ENCODE measurements around the gene MAP3K6. TPM values are rescaled to one million over a fixed set of nuclear protein-coding genes. Genes with fewer than 3 reads are reported as not detected.

The MAP3K6 gene
- total RNA-seq, 1 experiment from 2014 or later: 13.5 TPM

GRCh38 chr1:27360159-27361043, 6.4 kb downstream of the MAP3K6 start:
- Mint-ChIP-seq H3K27ac (ENCODE audit: low read depth, unreplicated experiment) (no peak overlapping the region), H3K4me1 (ENCODE audit: insufficient read depth, unreplicated experiment) (peaks cover 10% of the 10 kb centered on the region), H3K9me3 (ENCODE audit: unreplicated experiment) (no peaks in the 10 kb centered on the region), H3K27me3 (ENCODE audit: insufficient read depth, unreplicated experiment) (no peaks in the 10 kb centered on the region), H3K36me3 (ENCODE audit: insufficient read depth, unreplicated experiment) (peaks cover 57% of the 10 kb centered on the region), H3K4me3 (ENCODE audit: unreplicated experiment) (no peak overlapping the region)
- intact Hi-C loops (cut with micrococcal nuclease): no loop called here
- no peak for DNase-seq (ENCODE audit: unreplicated experiment)
- POLR2A ChIA-PET: no interaction called here
- BruUV-seq (replicated peaks): no TSS peak
- CTCF ChIA-PET: interaction anchor here (0.6 to 0.9 kb wide), 4 partner anchors 15 to 595 kb away, joined by 3 to 7 read pairs (median 3); no protein-coding TSS in a partner anchor
- TF ChIP-seq, protein P1, sequence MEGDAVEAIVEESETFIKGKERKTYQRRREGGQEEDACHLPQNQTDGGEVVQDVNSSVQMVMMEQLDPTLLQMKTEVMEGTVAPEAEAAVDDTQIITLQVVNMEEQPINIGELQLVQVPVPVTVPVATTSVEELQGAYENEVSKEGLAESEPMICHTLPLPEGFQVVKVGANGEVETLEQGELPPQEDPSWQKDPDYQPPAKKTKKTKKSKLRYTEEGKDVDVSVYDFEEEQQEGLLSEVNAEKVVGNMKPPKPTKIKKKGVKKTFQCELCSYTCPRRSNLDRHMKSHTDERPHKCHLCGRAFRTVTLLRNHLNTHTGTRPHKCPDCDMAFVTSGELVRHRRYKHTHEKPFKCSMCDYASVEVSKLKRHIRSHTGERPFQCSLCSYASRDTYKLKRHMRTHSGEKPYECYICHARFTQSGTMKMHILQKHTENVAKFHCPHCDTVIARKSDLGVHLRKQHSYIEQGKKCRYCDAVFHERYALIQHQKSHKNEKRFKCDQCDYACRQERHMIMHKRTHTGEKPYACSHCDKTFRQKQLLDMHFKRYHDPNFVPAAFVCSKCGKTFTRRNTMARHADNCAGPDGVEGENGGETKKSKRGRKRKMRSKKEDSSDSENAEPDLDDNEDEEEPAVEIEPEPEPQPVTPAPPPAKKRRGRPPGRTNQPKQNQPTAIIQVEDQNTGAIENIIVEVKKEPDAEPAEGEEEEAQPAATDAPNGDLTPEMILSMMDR (IDR thresholded peaks at IDR 0.05; ENCODE audit: unreplicated experiment): no peak

- H3K9me3 Mint-ChIP-seq (ENCODE audit: unreplicated experiment): no peaks in the 10 kb centered on the region
- H3K27me3 Mint-ChIP-seq (ENCODE audit: insufficient read depth, unreplicated experiment): no peaks in the 10 kb centered on the region
- H3K27ac Mint-ChIP-seq (ENCODE audit: low read depth, unreplicated experiment): no peak overlapping the region
- peaks cover 10% of the 10 kb centered on the region for H3K4me1 Mint-ChIP-seq (ENCODE audit: insufficient read depth, unreplicated experiment)
- TF ChIP-seq, protein P1 (IDR thresholded peaks at IDR 0.05; ENCODE audit: unreplicated experiment): no peak
- POLR2A ChIA-PET: no interaction called here
- DNase-seq (ENCODE audit: unreplicated experiment): no peak
- H3K4me3 Mint-ChIP-seq (ENCODE audit: unreplicated experiment): no peak overlapping the region
- CTCF ChIA-PET: interaction anchor here (0.6 to 0.9 kb wide), 3 partner anchors 35 to 594 kb away, joined by 3 read pairs; no protein-coding TSS in a partner anchor
- H3K36me3 Mint-ChIP-seq (ENCODE audit: insufficient read depth, unreplicated experiment): peaks cover 62% of the 10 kb centered on the region
- intact Hi-C loops (cut with micrococcal nuclease): no loop called here
- no TSS peak for BruUV-seq (replicated peaks)
Observed at GRCh38 chr1:27359822-27360158, 7.0 kb downstream of the MAP3K6 start.

DNA sequence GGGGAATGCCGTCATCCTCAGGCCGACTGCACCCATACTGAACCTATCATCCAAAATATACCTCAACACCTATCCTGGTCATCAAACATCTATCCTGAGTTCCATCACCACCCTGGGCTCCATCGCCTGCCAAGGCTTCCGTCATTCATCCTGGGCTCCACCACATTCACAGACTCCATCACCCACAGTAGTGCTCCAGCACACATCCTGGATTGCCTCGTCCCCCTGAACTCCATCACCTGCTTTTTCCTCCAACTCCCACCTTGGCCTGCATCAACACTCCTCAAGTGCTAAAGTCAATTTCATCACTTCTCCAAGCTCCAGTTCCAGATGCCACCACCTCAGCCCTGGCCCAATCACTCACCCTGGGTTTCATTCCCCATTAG, 7.8 kb downstream of the MAP3K6 start:
- Mint-ChIP-seq H3K4me1 (ENCODE audit: insufficient read depth, unreplicated experiment) (peaks cover 4% of the 10 kb centered on the region), H3K36me3 (ENCODE audit: insufficient read depth, unreplicated experiment) (peaks cover 68% of the 10 kb centered on the region), H3K27ac (ENCODE audit: low read depth, unreplicated experiment) (no peak overlapping the region), H3K9me3 (ENCODE audit: unreplicated experiment) (no peaks in the 10 kb centered on the region), H3K27me3 (ENCODE audit: insufficient read depth, unreplicated experiment) (no peaks in the 10 kb centered on the region), H3K4me3 (ENCODE audit: unreplicated experiment) (no peak overlapping the region)
- POLR2A ChIA-PET: interaction anchor here (3.6 kb wide), 1 partner anchor 16 kb away, joined by 15 read pairs; the partner anchor contains the start of gene SYTL1
- TF ChIP-seq, protein P1 (IDR thresholded peaks at IDR 0.05; ENCODE audit: unreplicated experiment): no peak
- CTCF ChIA-PET: interaction anchor here (0.6 to 4.1 kb wide), 6 partner anchors 14 to 58 kb away, joined by 3 to 45 read pairs (median 12); partner anchors contain the start of gene SYTL1
- DNase-seq (ENCODE audit: unreplicated experiment): no peak
- intact Hi-C loops (cut with micrococcal nuclease): no loop called here
- no TSS peak for BruUV-seq (replicated peaks)

DNA sequence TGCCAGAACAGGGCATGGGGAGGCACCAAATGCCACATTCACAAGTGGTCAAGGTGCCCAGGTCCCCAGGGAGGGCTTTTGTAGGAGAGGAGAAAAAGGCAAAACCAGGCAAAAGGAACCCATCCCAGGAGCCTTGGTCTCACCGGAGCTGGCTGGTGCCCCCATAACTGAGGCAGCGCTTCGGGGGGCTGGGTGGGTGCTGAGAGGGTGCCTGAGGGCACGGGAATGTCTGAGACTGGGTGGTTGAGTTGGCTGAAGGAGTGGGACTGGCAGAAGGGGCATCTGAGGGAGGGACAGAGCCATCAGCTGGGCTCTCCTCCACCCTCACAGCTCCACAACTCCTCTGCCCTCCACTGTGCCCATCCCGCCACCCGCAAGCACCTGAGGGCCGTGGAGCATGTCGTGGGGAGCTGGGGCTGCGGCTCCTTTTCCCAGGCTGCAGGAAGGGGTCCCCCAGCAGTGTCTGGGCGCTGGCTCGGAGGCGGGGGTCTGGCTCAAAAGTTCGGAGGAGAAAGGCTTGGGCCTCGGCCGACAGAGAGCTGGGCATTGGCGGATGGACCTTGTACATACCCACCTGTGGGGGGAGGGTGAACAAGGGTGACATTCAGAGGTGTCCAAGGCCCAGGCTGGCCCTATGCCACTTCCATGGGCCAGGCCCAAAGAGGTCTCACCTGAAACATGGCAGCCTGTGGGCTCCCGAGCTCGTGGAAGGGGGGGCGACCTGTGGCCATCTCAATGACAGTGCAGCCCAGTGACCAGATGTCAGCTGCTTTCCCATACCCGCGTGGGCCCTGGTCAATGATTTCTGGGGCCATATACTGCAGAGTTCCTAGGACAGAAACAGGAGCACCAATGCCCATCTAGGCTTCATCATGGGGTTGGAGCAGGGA, 8.5 kb downstream of the MAP3K6 start:
- Mint-ChIP-seq H3K27me3 (ENCODE audit: insufficient read depth, unreplicated experiment) (no peaks in the 10 kb centered on the region), H3K27ac (ENCODE audit: low read depth, unreplicated experiment) (no peak overlapping the region), H3K4me1 (ENCODE audit: insufficient read depth, unreplicated experiment) (peaks cover 4% of the 10 kb centered on the region), H3K9me3 (ENCODE audit: unreplicated experiment) (no peaks in the 10 kb centered on the region), H3K36me3 (ENCODE audit: insufficient read depth, unreplicated experiment) (peaks cover 68% of the 10 kb centered on the region), H3K4me3 (ENCODE audit: unreplicated experiment) (no peak overlapping the region)
- no peak for DNase-seq (ENCODE audit: unreplicated experiment)
- intact Hi-C loops (cut with micrococcal nuclease): no loop called here
- ChIA-PET CTCF (interaction anchor here (0.6 to 4.1 kb wide), 10 partner anchors 8 to 57 kb away, joined by 3 to 45 read pairs (median 8); partner anchors contain the start of genes CD164L2, MAP3K6 and SYTL1), POLR2A (interaction anchor here (3.6 kb wide), 1 partner anchor 15 kb away, joined by 15 read pairs; the partner anchor contains the start of gene SYTL1)
- TF ChIP-seq, protein P1 (IDR thresholded peaks at IDR 0.05; ENCODE audit: unreplicated experiment): no peak
- no TSS peak for BruUV-seq (replicated peaks)

Measured in MCF 10A (cell line).